OCI-LY7 (cell line): ENCODE data around the gene HLCS.

Source experiments
- EZH2phosphoT487 ChIP-seq: fragments of 200-600 bp; sonication (generic); IDR thresholded peaks from 2 replicates; pipeline ENCODE4 v1.6.1; 2018; ENCODE audit warnings: low read depth, borderline replicate concordance, mild to moderate bottlenecking, mixed run types, antibody characterized with exemption, low read length, moderate library complexity, mixed read lengths
- TF ChIP-seq, protein P1 (sequence below): fragments of 200-600 bp; sonication (generic); conservative IDR thresholded peaks from 2 replicates; pipeline ENCODE4 v1.5.1; 2014; ENCODE audit warnings: mild to moderate bottlenecking, antibody characterized with exemption, low read length, moderate library complexity, mixed read lengths

DNA sequence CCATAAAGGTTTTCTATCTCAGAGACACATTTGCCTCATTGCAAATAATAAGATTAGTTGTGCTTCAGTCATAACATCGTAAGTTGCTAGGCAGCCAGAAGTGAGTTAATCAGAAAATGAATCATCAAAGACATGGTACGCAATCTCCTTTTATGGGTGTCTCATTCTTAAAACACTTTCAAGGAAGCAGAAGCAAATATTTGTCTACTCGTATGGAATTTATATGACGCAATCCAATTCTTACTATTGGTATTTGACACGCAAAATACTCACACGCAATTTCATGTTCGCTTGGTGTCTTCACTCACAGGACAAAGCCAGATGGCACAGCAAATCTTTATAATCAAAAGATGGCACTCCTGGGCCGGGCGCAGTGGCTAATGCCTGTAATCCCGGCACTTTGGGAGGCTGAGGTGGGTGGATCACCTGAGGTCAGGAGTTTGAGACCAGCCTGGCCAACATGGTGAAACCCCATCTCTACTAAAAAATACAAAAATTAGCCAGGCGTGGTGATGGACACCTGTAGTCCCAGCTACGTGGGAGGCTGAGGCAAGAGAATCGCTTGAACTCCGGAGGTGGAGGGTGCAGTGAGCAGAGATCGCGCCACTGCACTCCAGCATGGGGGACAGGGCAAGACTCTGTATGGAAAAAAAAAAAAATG lies 56.4 kb downstream of the HLCS start:
- TF ChIP-seq, protein P1, sequence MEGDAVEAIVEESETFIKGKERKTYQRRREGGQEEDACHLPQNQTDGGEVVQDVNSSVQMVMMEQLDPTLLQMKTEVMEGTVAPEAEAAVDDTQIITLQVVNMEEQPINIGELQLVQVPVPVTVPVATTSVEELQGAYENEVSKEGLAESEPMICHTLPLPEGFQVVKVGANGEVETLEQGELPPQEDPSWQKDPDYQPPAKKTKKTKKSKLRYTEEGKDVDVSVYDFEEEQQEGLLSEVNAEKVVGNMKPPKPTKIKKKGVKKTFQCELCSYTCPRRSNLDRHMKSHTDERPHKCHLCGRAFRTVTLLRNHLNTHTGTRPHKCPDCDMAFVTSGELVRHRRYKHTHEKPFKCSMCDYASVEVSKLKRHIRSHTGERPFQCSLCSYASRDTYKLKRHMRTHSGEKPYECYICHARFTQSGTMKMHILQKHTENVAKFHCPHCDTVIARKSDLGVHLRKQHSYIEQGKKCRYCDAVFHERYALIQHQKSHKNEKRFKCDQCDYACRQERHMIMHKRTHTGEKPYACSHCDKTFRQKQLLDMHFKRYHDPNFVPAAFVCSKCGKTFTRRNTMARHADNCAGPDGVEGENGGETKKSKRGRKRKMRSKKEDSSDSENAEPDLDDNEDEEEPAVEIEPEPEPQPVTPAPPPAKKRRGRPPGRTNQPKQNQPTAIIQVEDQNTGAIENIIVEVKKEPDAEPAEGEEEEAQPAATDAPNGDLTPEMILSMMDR, result no peak
- TF ChIP-seq EZH2phosphoT487, result no peak
